SH-SY5Y (cell line): ENCODE measurements around the gene LRP8.

Experiments used
- GATA2 ChIP-seq: IDR thresholded peaks from 2 replicates; pipeline ENCODE4 v1.6.1; 2011; ENCODE audit warnings: mild to moderate bottlenecking, low read depth, low read length
- GATA3 ChIP-seq: IDR thresholded peaks from 2 replicates; pipeline ENCODE4 v1.6.1; 2011; ENCODE audit warnings: low read depth, mild to moderate bottlenecking, low read length, moderate library complexity

The LRP8 gene

GRCh38 chr1:53286955-53287354 lies 40.9 kb downstream of the LRP8 start:
- TF ChIP-seq GATA2 (no peak), GATA3 (no peak)

GRCh38 chr1:53285969-53286760 lies 41.7 kb downstream of the LRP8 start:
- no peak for TF ChIP-seq GATA2
- TF ChIP-seq GATA3, result no peak

- TF ChIP-seq GATA2 (no peak), GATA3 (no peak)
Measured at GRCh38 chr1:53285546-53285945, 42.3 kb downstream of the LRP8 start.

DNA sequence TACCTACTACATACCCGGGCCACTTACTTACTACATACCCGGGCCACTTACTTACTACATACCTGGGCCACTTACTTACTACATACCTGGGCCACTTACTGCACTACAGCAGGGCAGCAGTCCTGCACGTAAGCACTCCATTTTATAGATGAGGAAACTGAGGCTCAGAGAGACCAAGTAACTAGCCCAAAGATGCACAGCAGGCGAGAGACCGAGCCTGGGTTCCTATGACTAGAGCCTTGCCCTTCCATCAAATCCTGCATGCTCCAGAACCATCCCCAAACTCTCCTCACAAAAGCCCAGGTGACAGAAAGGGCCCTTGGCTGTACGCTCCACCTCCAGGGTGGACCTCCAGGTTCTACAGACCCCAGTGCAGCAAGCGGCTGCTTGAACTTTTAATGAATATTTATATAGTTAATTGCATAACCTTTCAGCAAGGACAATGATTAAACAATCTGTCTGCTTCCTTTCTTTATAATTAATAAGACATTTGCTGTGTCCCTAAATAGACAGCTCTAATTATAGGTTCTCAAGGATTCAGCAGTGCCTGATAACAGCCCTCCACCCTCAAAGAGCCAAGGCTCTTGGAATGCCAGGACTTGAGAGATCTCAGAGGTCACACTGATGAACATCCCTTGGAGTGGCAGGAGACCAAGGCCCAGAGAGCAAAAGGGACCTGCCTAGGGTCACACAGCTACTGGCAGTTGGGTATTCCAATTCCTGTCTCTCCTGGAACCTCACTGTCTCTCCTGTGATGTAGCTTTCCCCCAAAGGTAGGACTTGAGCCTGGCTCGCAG lies 43.4 kb downstream of the LRP8 start:
- no peak for TF ChIP-seq GATA2
- no peak for TF ChIP-seq GATA3

- TF ChIP-seq GATA2 (no peak), GATA3 (no peak)
Measured at GRCh38 chr1:53281133-53281532, 46.7 kb downstream of the LRP8 start.

- TF ChIP-seq GATA3, result no peak
- no peak for TF ChIP-seq GATA2
Measured at GRCh38 chr1:53280496-53280895, 47.4 kb downstream of the LRP8 start.

GRCh38 chr1:53279296-53280200 lies 48.3 kb downstream of the LRP8 start:
- TF ChIP-seq GATA3 (no peak), GATA2 (no peak)

DNA sequence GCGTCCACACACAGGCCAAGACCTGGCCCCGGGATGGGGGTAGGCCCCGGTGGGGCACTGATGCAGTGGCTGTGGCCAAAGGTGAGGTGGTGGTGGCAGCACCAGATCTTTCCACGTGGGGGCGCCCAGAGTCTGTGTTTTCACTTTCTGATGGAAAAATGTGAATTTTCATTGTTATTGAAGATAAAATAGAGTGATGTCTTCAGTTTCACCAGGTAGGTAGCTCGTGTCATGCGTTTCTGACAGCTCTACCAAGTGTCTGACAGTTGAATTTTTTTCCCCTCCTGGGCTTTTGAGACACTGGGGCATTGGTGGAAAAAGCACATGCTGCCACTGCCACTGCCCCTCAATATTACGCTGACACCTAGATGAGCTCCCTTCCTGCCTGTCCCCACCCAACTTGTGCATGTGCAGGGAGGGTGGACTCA lies 49.6 kb downstream of the LRP8 start:
- no peak for TF ChIP-seq GATA3
- no peak for TF ChIP-seq GATA2

- TF ChIP-seq GATA3, result no peak
- TF ChIP-seq GATA2, result no peak
Measured at GRCh38 chr1:53277326-53277725, 50.5 kb downstream of the LRP8 start.

GRCh38 chr1:53276902-53277281 lies 51.0 kb downstream of the LRP8 start:
- TF ChIP-seq GATA2 (no peak), GATA3 (no peak)

DNA sequence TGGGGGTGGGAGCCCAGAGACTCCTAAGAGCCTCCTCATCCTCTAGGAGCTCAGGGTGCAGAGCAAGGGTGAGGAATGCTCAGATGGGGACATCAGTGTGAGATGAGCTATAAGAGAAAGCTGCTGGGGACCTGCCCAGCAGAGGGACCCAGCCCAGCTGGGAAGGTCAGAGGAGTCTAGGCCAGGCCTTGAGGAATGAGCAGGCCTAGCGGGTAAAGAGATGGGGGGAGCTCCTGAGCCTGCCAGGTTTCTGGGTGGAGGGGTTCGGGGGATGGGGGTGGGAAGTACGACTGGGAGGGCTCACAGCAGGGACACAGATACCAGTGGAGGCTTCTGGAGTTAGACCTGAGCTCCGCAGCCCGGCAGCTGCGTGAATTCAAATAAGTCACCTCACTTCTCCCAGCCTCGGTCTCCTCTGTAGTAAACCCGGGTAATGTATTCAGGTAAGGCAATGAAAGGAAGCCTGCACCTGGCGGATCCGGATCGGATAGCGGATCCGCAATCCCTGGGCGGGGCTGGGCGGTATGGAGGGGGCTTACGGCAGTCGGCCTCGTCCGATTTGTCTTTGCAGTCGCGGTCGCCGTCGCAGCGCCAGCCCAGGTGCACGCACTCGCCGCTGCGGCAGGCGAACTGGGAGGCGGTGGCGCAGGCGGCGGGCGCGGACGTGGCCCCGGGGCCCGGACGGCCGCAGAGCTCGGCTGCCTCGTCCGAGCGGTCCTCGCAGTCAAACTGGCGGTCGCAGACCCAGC lies 51.5 kb downstream of the LRP8 start:
- TF ChIP-seq GATA3, result no peak
- TF ChIP-seq GATA2, result no peak

DNA sequence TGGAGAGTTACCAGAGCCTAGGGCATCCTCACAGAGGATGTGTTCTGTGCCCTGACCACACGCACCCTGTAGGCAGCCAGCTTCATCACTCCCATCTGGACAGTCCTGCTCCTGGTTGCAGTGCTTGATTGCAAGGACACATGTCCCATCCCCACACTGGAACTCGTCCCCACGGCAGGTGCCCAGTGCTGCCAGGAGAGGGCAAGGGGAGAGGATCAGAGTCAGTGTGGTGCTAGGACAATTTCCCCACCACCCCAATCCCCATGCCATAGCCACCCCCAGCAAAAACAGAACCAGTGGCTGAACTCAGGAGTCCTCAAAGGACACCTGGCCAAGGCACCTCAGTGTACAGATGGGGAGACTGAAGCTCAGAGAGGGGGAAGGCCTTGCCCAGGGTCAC lies 52.3 kb downstream of the LRP8 start:
- TF ChIP-seq GATA2 (no peak), GATA3 (no peak)

GRCh38 chr1:53274541-53275185 lies 53.2 kb downstream of the LRP8 start:
- TF ChIP-seq GATA2 (no peak), GATA3 (no peak)
